ENCODE data around the gene ATL3.
"Not testable (repeated sequence)": the region's sequence is repeated elsewhere in the genome, so short reads cannot be mapped to it uniquely, and the experiment has no call there.

The ATL3 gene

GRCh38 chr11:63619967-63620366, 51.2 kb downstream of the ATL3 start:
- no peak overlapping the region for H3K27ac Mint-ChIP-seq

GRCh38 chr11:63617686-63618085, 53.5 kb downstream of the ATL3 start:
- not testable (repeated sequence) for H3K4me3 Mint-ChIP-seq; H3K4me1 Mint-ChIP-seq (ENCODE audit: low read depth); DNase-seq (ENCODE audit: low spot score); H3K36me3 Mint-ChIP-seq (ENCODE audit: low read depth); H3K27ac Mint-ChIP-seq; H3K9me3 Mint-ChIP-seq
- peaks cover 13% of the 10 kb centered on the region for H3K27me3 Mint-ChIP-seq (ENCODE audit: low read depth)

More at GRCh38 chr11:63619967-63620366, 51.2 kb downstream of the ATL3 start:
- no peaks in the 10 kb centered on the region for H3K9me3 Mint-ChIP-seq
- no peaks in the 10 kb centered on the region for H3K36me3 Mint-ChIP-seq (ENCODE audit: low read depth)
- H3K27me3 Mint-ChIP-seq (ENCODE audit: low read depth), result no peaks in the 10 kb centered on the region
- DNase-seq (ENCODE audit: low spot score), result no peak
- no peak overlapping the region for H3K4me3 Mint-ChIP-seq
- peaks cover 4% of the 10 kb centered on the region for H3K4me1 Mint-ChIP-seq (ENCODE audit: low read depth)

GRCh38 chr11:63616953-63617352, 54.2 kb downstream of the ATL3 start:
- no peaks in the 10 kb centered on the region for H3K36me3 Mint-ChIP-seq (ENCODE audit: low read depth)
- DNase-seq (ENCODE audit: low spot score), result no peak
- H3K9me3 Mint-ChIP-seq, result no peaks in the 10 kb centered on the region
- no peak overlapping the region for H3K27ac Mint-ChIP-seq
- no peak overlapping the region for H3K4me3 Mint-ChIP-seq
- H3K4me1 Mint-ChIP-seq (ENCODE audit: low read depth), result peaks cover 11% of the 10 kb centered on the region
- H3K27me3 Mint-ChIP-seq (ENCODE audit: low read depth), result peaks cover 17% of the 10 kb centered on the region

- Mint-ChIP-seq H3K27ac (no peak within 1 kb of the TSS), H3K4me3 (peak within 1 kb of the TSS; percentile 75), H3K27me3 (ENCODE audit: low read depth) (peaks cover 21% of the 10 kb centered on the region), H3K9me3 (no peaks in the 10 kb centered on the region), H3K4me1 (ENCODE audit: low read depth) (peaks cover 10% of the 10 kb centered on the region), H3K36me3 (ENCODE audit: low read depth) (no peaks in the 10 kb centered on the region)
- DNase-seq (ENCODE audit: low spot score), result peak; percentile 28
These were observed 57.0 kb downstream of the ATL3 start, which contains the start of gene PLAAT3 for GRCh38 chr11:63614136-63614671. Gene PLAAT3 (minus strand): TSS chr11:63614433. CDS start chr11:63614014, 419 bp downstream.

- Mint-ChIP-seq H3K27me3 (ENCODE audit: low read depth) (peaks cover 21% of the 10 kb centered on the region), H3K27ac (no peak overlapping the region), H3K9me3 (no peaks in the 10 kb centered on the region), H3K4me3 (peak overlapping the region; percentile 75), H3K36me3 (ENCODE audit: low read depth) (no peaks in the 10 kb centered on the region), H3K4me1 (ENCODE audit: low read depth) (peaks cover 10% of the 10 kb centered on the region)
- DNase-seq (ENCODE audit: low spot score), result no peak
These were observed 57.5 kb downstream of the ATL3 start for GRCh38 chr11:63613517-63614135.

- no peak overlapping the region for H3K27ac Mint-ChIP-seq
- peaks cover 21% of the 10 kb centered on the region for H3K27me3 Mint-ChIP-seq (ENCODE audit: low read depth)
These were observed 59.0 kb downstream of the ATL3 start for GRCh38 chr11:63612181-63612580.

GRCh38 chr11:63611395-63611747, 59.8 kb downstream of the ATL3 start:
- Mint-ChIP-seq H3K4me3 (no peak overlapping the region), H3K27ac (no peak overlapping the region), H3K27me3 (ENCODE audit: low read depth) (peaks cover 21% of the 10 kb centered on the region), H3K4me1 (ENCODE audit: low read depth) (peaks cover 10% of the 10 kb centered on the region), H3K36me3 (ENCODE audit: low read depth) (no peaks in the 10 kb centered on the region), H3K9me3 (no peaks in the 10 kb centered on the region)
- no peak for DNase-seq (ENCODE audit: low spot score)

More at GRCh38 chr11:63612181-63612580, 59.0 kb downstream of the ATL3 start:
- no peak for DNase-seq (ENCODE audit: low spot score)
- H3K9me3 Mint-ChIP-seq, result no peaks in the 10 kb centered on the region
- H3K36me3 Mint-ChIP-seq (ENCODE audit: low read depth), result no peaks in the 10 kb centered on the region
- peaks cover 10% of the 10 kb centered on the region for H3K4me1 Mint-ChIP-seq (ENCODE audit: low read depth)
- no peak overlapping the region for H3K4me3 Mint-ChIP-seq

- no peak for DNase-seq (ENCODE audit: low spot score)
- Mint-ChIP-seq H3K27ac (no peak overlapping the region), H3K4me1 (ENCODE audit: low read depth) (peaks cover 10% of the 10 kb centered on the region)
These were observed 60.4 kb downstream of the ATL3 start for GRCh38 chr11:63610604-63611394.

GRCh38 chr11:63609971-63610580, 61.1 kb downstream of the ATL3 start:
- Mint-ChIP-seq H3K4me3 (no peak overlapping the region), H3K4me1 (ENCODE audit: low read depth) (peaks cover 10% of the 10 kb centered on the region), H3K27me3 (ENCODE audit: low read depth) (peaks cover 21% of the 10 kb centered on the region), H3K27ac (no peak overlapping the region), H3K36me3 (ENCODE audit: low read depth) (no peaks in the 10 kb centered on the region), H3K9me3 (no peaks in the 10 kb centered on the region)
- no peak for DNase-seq (ENCODE audit: low spot score)

More at GRCh38 chr11:63610604-63611394, 60.4 kb downstream of the ATL3 start:
- Mint-ChIP-seq H3K9me3 (no peaks in the 10 kb centered on the region), H3K36me3 (ENCODE audit: low read depth) (no peaks in the 10 kb centered on the region), H3K4me3 (no peak overlapping the region), H3K27me3 (ENCODE audit: low read depth) (peaks cover 21% of the 10 kb centered on the region)

GRCh38 chr11:63609536-63609935, 61.6 kb downstream of the ATL3 start:
- H3K4me3 Mint-ChIP-seq, result no peak overlapping the region

GRCh38 chr11:63608353-63609345, 62.5 kb downstream of the ATL3 start:
- Mint-ChIP-seq H3K27ac (no peak overlapping the region), H3K36me3 (ENCODE audit: low read depth) (no peaks in the 10 kb centered on the region), H3K4me1 (ENCODE audit: low read depth) (peaks cover 8% of the 10 kb centered on the region), H3K9me3 (no peaks in the 10 kb centered on the region), H3K27me3 (ENCODE audit: low read depth) (peaks cover 15% of the 10 kb centered on the region), H3K4me3 (no peak overlapping the region)
- no peak for DNase-seq (ENCODE audit: low spot score)

More at GRCh38 chr11:63609536-63609935, 61.6 kb downstream of the ATL3 start:
- peaks cover 20% of the 10 kb centered on the region for H3K27me3 Mint-ChIP-seq (ENCODE audit: low read depth)
- DNase-seq (ENCODE audit: low spot score), result no peak
- H3K4me1 Mint-ChIP-seq (ENCODE audit: low read depth), result peaks cover 10% of the 10 kb centered on the region
- H3K27ac Mint-ChIP-seq, result no peak overlapping the region
- H3K36me3 Mint-ChIP-seq (ENCODE audit: low read depth), result no peaks in the 10 kb centered on the region
- no peaks in the 10 kb centered on the region for H3K9me3 Mint-ChIP-seq

- Mint-ChIP-seq H3K4me1 (ENCODE audit: low read depth) (no peaks in the 10 kb centered on the region), H3K36me3 (ENCODE audit: low read depth) (no peaks in the 10 kb centered on the region), H3K9me3 (no peaks in the 10 kb centered on the region), H3K27ac (no peak overlapping the region), H3K27me3 (ENCODE audit: low read depth) (no peaks in the 10 kb centered on the region), H3K4me3 (no peak overlapping the region)
- peak; percentile 19 for DNase-seq (ENCODE audit: low spot score)
These were observed 68.0 kb downstream of the ATL3 start for GRCh38 chr11:63603180-63603518.
